Gastroesophageal sphincter (tissue), 3 donors: ENCODE measurements around the gene LEKR1.

Experiments used
- CTCF ChIP-seq, 4 experiments: fragments of 200-600 bp in 2 of 4; fragments of 450-650 bp in 2 of 4; sonication (generic) in 1 of 4; IDR thresholded peaks; one replicate each; pipeline ENCODE4 v1.5.1; 2017 to 2019; ENCODE audit warnings: antibody characterized with exemption in 4 of 4, mild to moderate bottlenecking in 2 of 4, moderate library complexity in 2 of 4
- POLR2AphosphoS5 ChIP-seq: sonication (generic); formaldehyde crosslinking; IDR thresholded peaks from one replicate; pipeline ENCODE4 v1.6.1; 2017; ENCODE audit warnings: antibody characterized with exemption

GRCh38 chr3:157051591-157051990 is 225.4 kb downstream of the LEKR1 start:
- TF ChIP-seq CTCF (IDR thresholded peaks at IDR 0.05) (no peak), POLR2AphosphoS5 (no peak)
